H1 (cell line): ENCODE data around the gene TIMM23. TPM values are rescaled to one million over a fixed set of nuclear protein-coding genes. Genes with fewer than 3 reads are reported as not detected.

Experiments used
- CTCF ChIA-PET: fragments of 300-600 bp; sonication (Branson Sonifier 250); formaldehyde crosslinking; loops from one replicate; lab custom pipeline; 2021; ENCODE audit not compliant: partially characterized antibody; lab: Charles Lee
- POLR2A ChIA-PET: fragments of 300-600 bp; sonication (Branson Sonifier 250); formaldehyde crosslinking; loops from one replicate; lab custom pipeline; 2021; ENCODE audit warnings: inconsistent platforms; ENCODE audit not compliant: partially characterized antibody; lab: Charles Lee
- DNase-seq, 2 experiments: peaks; one replicate each; pipeline versions ENCODE4 v3.0.0 to v3.0.0-alpha.2; 2010 to 2022; ENCODE audit warnings: low spot score in 2 of 2, low read depth in 1 of 2, mixed read lengths in 1 of 2
- FAIRE-seq: peaks from 2 replicates; lab custom pipeline; 2011; peaks lifted over from hg19 to GRCh38; lab: Jason Lieb, UNC
- H2AFZ ChIP-seq: 2 replicates; pipeline ENCODE4 v1.8.1; 2012; ENCODE audit warnings: low read length, inconsistent platforms
- H2AK5ac ChIP-seq: 2 replicates; pipeline ENCODE4 v1.6.1; 2013; ENCODE audit warnings: low read depth, low read length
- H2BK120ac ChIP-seq: replicated peaks from 2 replicates; pipeline ENCODE3; 2013; ENCODE audit warnings: low read depth, low read length, inconsistent platforms
- H2BK12ac ChIP-seq: 2 replicates; pipeline ENCODE4 v1.6.1; 2013; ENCODE audit warnings: low read depth, low read length
- H2BK15ac ChIP-seq: 2 replicates; pipeline ENCODE4 v1.6.1; 2013; ENCODE audit warnings: low read length
- H2BK20ac ChIP-seq: 2 replicates; pipeline ENCODE4 v1.6.1; 2013; ENCODE audit warnings: low read length
- H2BK5ac ChIP-seq: 2 replicates; pipeline ENCODE4 v1.6.1; 2013; ENCODE audit warnings: low read depth, low read length
- H3K14ac ChIP-seq: 2 replicates; pipeline ENCODE4 v1.6.1; 2013; ENCODE audit warnings: inconsistent platforms; ENCODE audit not compliant: insufficient read length
- H3K18ac ChIP-seq: 2 replicates; pipeline ENCODE4 v1.6.1; 2013; ENCODE audit warnings: low read length; ENCODE audit errors: extremely low read depth
- H3K23ac ChIP-seq: 2 replicates; pipeline ENCODE4 v1.6.1; 2013; ENCODE audit warnings: inconsistent platforms; ENCODE audit not compliant: insufficient read length
- H3K23me2 ChIP-seq: 2 replicates; pipeline ENCODE4 v1.6.1; 2013; ENCODE audit warnings: low read depth, low read length
- H3K27ac ChIP-seq: 2 replicates; pipeline ENCODE4 v1.6.1; 2011; ENCODE audit warnings: low read depth, low read length, inconsistent platforms
- H3K27me3 ChIP-seq, 4 experiments: replicated peaks in 1 of 4; 1 replicate in 1 of 4; 2 replicates in 3 of 4; pipeline versions ENCODE4 v1.6.1 to v1.8.1; 2011 to 2013; ENCODE audit warnings: low read length in 3 of 4, mild to moderate bottlenecking in 3 of 4, inconsistent platforms in 2 of 4, mixed read lengths in 2 of 4, moderate library complexity in 1 of 4; ENCODE audit not compliant: control insufficient read depth in 3 of 4, insufficient read depth in 3 of 4; ENCODE audit errors: extremely low read depth in 1 of 4
- H3K36me3 ChIP-seq, 4 experiments: 2 replicates each; pipeline versions ENCODE4 v1.6.1 to v1.8.1; 2011 to 2013; ENCODE audit warnings: mild to moderate bottlenecking in 4 of 4, low read length in 3 of 4, moderate library complexity in 2 of 4, control low read depth in 1 of 4, inconsistent platforms in 1 of 4; ENCODE audit not compliant: insufficient read depth in 4 of 4, control insufficient read depth in 2 of 4
- H3K4ac ChIP-seq: replicated peaks from 2 replicates; pipeline ENCODE3; 2013; ENCODE audit warnings: low read length, low read depth, mixed read lengths, inconsistent platforms; ENCODE audit not compliant: insufficient read length
- H3K4me1 ChIP-seq, 4 experiments: replicated peaks in 1 of 4; 1 replicate in 1 of 4; 2 replicates in 3 of 4; pipeline versions ENCODE4 v1.6.1 to v1.8.1; 2011 to 2013; ENCODE audit warnings: low read length in 3 of 4, inconsistent platforms in 2 of 4, mixed read lengths in 1 of 4; ENCODE audit not compliant: insufficient read depth in 4 of 4, control insufficient read depth in 3 of 4
- H3K4me2 ChIP-seq, 2 experiments: 2 replicates each; pipeline versions ENCODE4 v1.6.1 to v1.8.1; 2011 to 2013; ENCODE audit warnings: low read depth in 2 of 2, low read length in 2 of 2, control low read depth in 1 of 2, inconsistent platforms in 1 of 2, mild to moderate bottlenecking in 1 of 2; ENCODE audit not compliant: insufficient read depth in 1 of 2
- H3K4me3 ChIP-seq, 4 experiments: fragments of 200-600, 300-600 bp in 1 of 4; sonication (generic), shearing (Covaris generic), sonication (Bioruptor Twin) in 1 of 4; 2 replicates each; pipeline versions ENCODE4 v1.5.1 to v1.8.1; 2011 to 2016; ENCODE audit warnings: low read length in 4 of 4, low read depth in 3 of 4, control low read depth in 2 of 4, inconsistent platforms in 2 of 4, mild to moderate bottlenecking in 2 of 4, mixed read lengths in 1 of 4, moderate library complexity in 1 of 4; ENCODE audit not compliant: insufficient read depth in 2 of 4; ENCODE audit errors: extremely low read depth in 1 of 4
- H3K56ac ChIP-seq: replicated peaks from 2 replicates; pipeline ENCODE3; 2013; ENCODE audit warnings: low read depth, mild to moderate bottlenecking, mixed read lengths, low read length, inconsistent platforms; ENCODE audit not compliant: insufficient read length
- H3K79me1 ChIP-seq: 2 replicates; pipeline ENCODE4 v1.6.1; 2013; ENCODE audit warnings: low read depth, low read length, control low read depth
- H3K79me2 ChIP-seq, 2 experiments: 2 replicates each; pipeline versions ENCODE4 v1.6.1 to v1.8.1; 2012 to 2013; ENCODE audit warnings: low read length in 2 of 2, mild to moderate bottlenecking in 2 of 2, inconsistent platforms in 1 of 2; ENCODE audit not compliant: insufficient read depth in 2 of 2, control insufficient read depth in 1 of 2
- H3K9ac ChIP-seq, 4 experiments: replicated peaks in 1 of 4; 1 replicate in 1 of 4; 2 replicates in 3 of 4; pipeline versions ENCODE4 v1.6.1 to v1.8.1; 2011 to 2013; ENCODE audit warnings: low read depth in 3 of 4, low read length in 3 of 4, control low read depth in 2 of 4, mild to moderate bottlenecking in 2 of 4, moderate library complexity in 2 of 4, inconsistent platforms in 1 of 4; ENCODE audit errors: extremely low read depth in 1 of 4
- H3K9me3 ChIP-seq, 2 experiments: 2 replicates each; pipeline versions ENCODE4 v1.6.1 to v1.8.1; 2012 to 2013; ENCODE audit warnings: mild to moderate bottlenecking in 2 of 2, moderate library complexity in 2 of 2, control low read depth in 1 of 2, inconsistent platforms in 1 of 2, low read depth in 1 of 2, low read length in 1 of 2, mixed read lengths in 1 of 2; ENCODE audit not compliant: insufficient read depth in 2 of 2
- H4K20me1 ChIP-seq, 2 experiments: replicated peaks in 1 of 2; 2 replicates each; pipeline versions ENCODE3 to v1.8.1; 2011 to 2013; ENCODE audit warnings: inconsistent platforms in 2 of 2, low read length in 2 of 2, mild to moderate bottlenecking in 1 of 2; ENCODE audit not compliant: insufficient read depth in 2 of 2, control insufficient read depth in 1 of 2
- H4K5ac ChIP-seq: 2 replicates; pipeline ENCODE4 v1.6.1; 2013; ENCODE audit warnings: low read length, low read depth, mixed read lengths, inconsistent platforms; ENCODE audit not compliant: insufficient read length
- H4K8ac ChIP-seq: 2 replicates; pipeline ENCODE4 v1.8.0; 2013; ENCODE audit warnings: mild to moderate bottlenecking, moderate library complexity, low read length, inconsistent platforms; ENCODE audit not compliant: insufficient read depth; ENCODE audit errors: extremely low read depth
- H4K91ac ChIP-seq: replicated peaks from 2 replicates; pipeline ENCODE3; 2013; ENCODE audit warnings: low read length, mixed read lengths, inconsistent platforms; ENCODE audit not compliant: insufficient read length
- BRCA1 ChIP-seq: IDR thresholded peaks from 2 replicates; pipeline ENCODE4 v1.6.1; 2012; ENCODE audit warnings: low read depth, low read length, improper control_type of control experiment
- CBX5 ChIP-seq: fragments of 300-800, 300-1000 bp; sonication (generic); IDR thresholded peaks from 2 replicates; pipeline ENCODE4 v1.7.1; 2016; ENCODE audit warnings: antibody characterized with exemption, low read length, low read depth
- EP300 ChIP-seq, 2 experiments: IDR thresholded peaks; 1 replicate in 1 of 2; 2 replicates in 1 of 2; pipeline ENCODE4 v1.6.1; 2011 to 2012; ENCODE audit warnings: low read depth in 2 of 2, low read length in 2 of 2, mild to moderate bottlenecking in 2 of 2, borderline replicate concordance in 1 of 2, inconsistent platforms in 1 of 2, moderate library complexity in 1 of 2
- EZH2 ChIP-seq: fragments of 200-600 bp; sonication (generic); IDR thresholded peaks from 2 replicates; pipeline ENCODE4 v1.7.1; 2012; ENCODE audit warnings: low read depth, mild to moderate bottlenecking, moderate library complexity, low read length, inconsistent platforms; ENCODE audit not compliant: severe bottlenecking
- JUN ChIP-seq: IDR thresholded peaks from 2 replicates; pipeline ENCODE4 v1.6.1; 2011; ENCODE audit warnings: low read depth, mild to moderate bottlenecking, improper control_type of control experiment, low read length
- KDM5A ChIP-seq: fragments of 200-600 bp; IDR thresholded peaks from 2 replicates; pipeline ENCODE4 v1.7.1; 2012; ENCODE audit warnings: mild to moderate bottlenecking, low read length, inconsistent platforms, mixed read lengths
- NANOG ChIP-seq: IDR thresholded peaks from 2 replicates; pipeline ENCODE4 v1.6.1; 2011; ENCODE audit warnings: low read length, low read depth, mild to moderate bottlenecking, inconsistent platforms; ENCODE audit not compliant: insufficient read depth, poor library complexity, severe bottlenecking
- NRF1 ChIP-seq: IDR thresholded peaks from 2 replicates; pipeline ENCODE4 v1.6.1; 2011; ENCODE audit warnings: mild to moderate bottlenecking, low read depth, low read length, improper control_type of control experiment
- POLR2A ChIP-seq, 2 experiments: IDR thresholded peaks; 1 replicate in 1 of 2; 2 replicates in 1 of 2; pipeline ENCODE4 v1.6.1; 2011; ENCODE audit warnings: low read depth in 2 of 2, low read length in 2 of 2, mild to moderate bottlenecking in 2 of 2; ENCODE audit errors: control extremely low read depth in 1 of 2
- POU5F1 ChIP-seq: IDR thresholded peaks from 2 replicates; pipeline ENCODE4 v1.6.1; 2011; ENCODE audit warnings: low read depth, mild to moderate bottlenecking, low read length, moderate library complexity
- SIN3A ChIP-seq, 2 experiments: IDR thresholded peaks in 1 of 2; conservative IDR thresholded peaks in 1 of 2; 2 replicates each; pipeline ENCODE4 v1.6.1; 2011 to 2012; ENCODE audit warnings: low read length in 2 of 2, improper control_type of control experiment in 1 of 2, low read depth in 1 of 2, mild to moderate bottlenecking in 1 of 2
- TEAD4 ChIP-seq: IDR thresholded peaks from 2 replicates; pipeline ENCODE4 v1.6.1; 2012; ENCODE audit warnings: low read depth, low read length, inconsistent platforms, mixed read lengths
- WGBS, 2 experiments: shearing (Covaris generic) in 1 of 2; methylation state at CpG; one replicate each; pipeline versions ENCODE4 v1.1.6 to v1.1.7; 2013 to 2015; ENCODE audit warnings: low lambda C conversion rate in 2 of 2, mixed read lengths in 2 of 2, inconsistent platforms in 1 of 2, low coverage in 1 of 2, missing lambda C conversion rate in 1 of 2; ENCODE audit not compliant: insufficient replicate concordance in 2 of 2, insufficient coverage in 1 of 2, insufficient read length in 1 of 2; ENCODE audit errors: extremely low coverage in 1 of 2, missing lambda C conversion rate in 1 of 2; 5-methylcytosine and 5-hydroxymethylcytosine counted together
- polyA plus RNA-seq, 7 experiments: library from polyadenylated mRNA; depleted of rRNA in 3 of 7; stranded (reverse) in 5 of 7; unstranded in 2 of 7; fragments of >200 nt in 5 of 7; fragments of 200-250 nt in 2 of 7; gene quantifications; 1 replicate in 5 of 7; 2 replicates in 1 of 7; 4 replicates in 1 of 7; pipeline versions ENCODE4 v1.2.1 to v1.2.3, GENCODE V29; 2011 to 2013; ENCODE audit warnings: missing spikeins in 2 of 7, mixed read lengths in 2 of 7
- total RNA-seq: library from RNA; stranded (reverse); fragmentation: NEBNext Ultra II Directional; extraction: Animal tissue kit (Norgen Biotek cat#: 25700); gene quantifications from 2 replicates; pipeline ENCODE4 v1.2.1, GENCODE V29; 2021
- TF ChIP-seq, protein P1 (sequence below): IDR thresholded peaks from 2 replicates; pipeline ENCODE4 v1.6.1; 2011; ENCODE audit warnings: low read length, improper control_type of control experiment

Gene TIMM23
- total and polyA plus RNA-seq, 2 of the 8 experiments (the other 6 are each of a cell fraction or from before 2014, with no cell fraction given) = 101 to 130 TPM

DNA sequence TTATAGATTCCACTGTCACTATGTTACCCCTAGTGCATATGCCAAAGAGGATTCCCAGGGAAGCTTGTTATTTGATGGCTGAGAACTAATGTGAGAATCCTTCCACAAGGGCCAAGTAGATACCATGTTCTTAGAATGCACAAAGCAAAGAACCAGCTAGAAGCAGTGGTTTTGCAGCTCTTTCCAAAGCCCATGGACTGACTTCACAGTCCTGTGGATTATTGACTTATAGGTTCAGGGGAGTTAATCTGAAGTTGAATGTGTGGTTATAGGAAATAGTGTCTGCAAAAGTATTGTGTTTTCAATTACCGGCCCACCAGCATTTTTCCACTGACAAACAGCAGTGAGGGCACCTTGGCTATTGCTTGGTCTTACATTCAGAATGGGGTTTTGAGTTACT, 28.2 kb downstream of the TIMM23 start:
- CTCF ChIA-PET = interaction anchor here (1.2 to 1.9 kb wide), 2 partner anchors 9 to 21 kb away, joined by 3 to 5 read pairs; no protein-coding TSS in a partner anchor
- Histone ChIP-seq H4K8ac (no peak overlapping the region), H3K18ac (no peak overlapping the region), H4K91ac (no peak overlapping the region), H2AFZ (no peak overlapping the region), H3K4me1 (peaks cover 0 to 3% (median 0%) of the 10 kb centered on the region in 4 experiments; a peak in 2 of 7 replicates), H3K23me2 (no peaks in the 10 kb centered on the region), H3K79me2 (no peaks in the 10 kb centered on the region), H4K5ac (no peak overlapping the region), H2BK20ac (no peak overlapping the region), H3K27me3 (no peaks in the 10 kb centered on the region), H4K20me1 (peaks cover 0 to 2% of the 10 kb centered on the region in 2 experiments), H3K9me3 (no peaks in the 10 kb centered on the region), H3K36me3 (peaks cover 14 to 59% (median 33%) of the 10 kb centered on the region in 4 experiments), H3K14ac (no peak overlapping the region), H2BK120ac (no peak overlapping the region), H3K4me3 (no peak overlapping the region), H3K4me2 (no peak overlapping the region), H3K79me1 (no peaks in the 10 kb centered on the region; the same call in 1 of the 2 replicates), H3K27ac (no peak overlapping the region), H3K56ac (no peak overlapping the region), H2BK15ac (no peak overlapping the region), H3K23ac (no peak overlapping the region), H3K9ac (no peak overlapping the region), H3K4ac (peak overlapping the region; percentile 53), H2BK12ac (no peak overlapping the region), H2BK5ac (no peak overlapping the region), H2AK5ac (no peak overlapping the region)
- POLR2A ChIA-PET = interaction anchor here (0.5 kb wide), 1 partner anchor 31 kb away, joined by 4 read pairs; no protein-coding TSS in a partner anchor
- DNase-seq (no peak), FAIRE-seq (no peak)
- WGBS, 2 experiments = 100% methylated on average over 1 of the region's 1 CpG; no CpG with 5 or more reads in 1 of the 2 experiments
- TF ChIP-seq KDM5A (no peak), NANOG (no peak), NRF1 (no peak), EZH2 (no peak), POLR2A (IDR thresholded peaks at IDR 0.05; ENCODE audit: control extremely low read depth in 1 of 2, low read depth in 2 of 2, low read length in 2 of 2) (no peak), EP300 (IDR thresholded peaks at IDR 0.05; ENCODE audit: borderline replicate concordance in 1 of 2, low read depth in 2 of 2, low read length in 2 of 2) (no peak), TEAD4 (no peak), SIN3A (conservative IDR thresholded peaks at IDR 0.05 in 1 of 2, IDR thresholded peaks at IDR 0.05 in 1 of 2; ENCODE audit: low read depth in 1 of 2, low read length in 2 of 2) (no peak), BRCA1 (no peak), CBX5 (no peak), POU5F1 (no peak), JUN (no peak)
- TF ChIP-seq, protein P1, sequence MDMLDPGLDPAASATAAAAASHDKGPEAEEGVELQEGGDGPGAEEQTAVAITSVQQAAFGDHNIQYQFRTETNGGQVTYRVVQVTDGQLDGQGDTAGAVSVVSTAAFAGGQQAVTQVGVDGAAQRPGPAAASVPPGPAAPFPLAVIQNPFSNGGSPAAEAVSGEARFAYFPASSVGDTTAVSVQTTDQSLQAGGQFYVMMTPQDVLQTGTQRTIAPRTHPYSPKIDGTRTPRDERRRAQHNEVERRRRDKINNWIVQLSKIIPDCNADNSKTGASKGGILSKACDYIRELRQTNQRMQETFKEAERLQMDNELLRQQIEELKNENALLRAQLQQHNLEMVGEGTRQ = no peak
